SU-DHL-6 (cell line): ENCODE data around the gene LRTM1.

Source experiments
- H2AFZ ChIP-seq: fragments of 200-600 bp; sonication (generic); 2 replicates; pipeline ENCODE4 v1.6.1; 2014; ENCODE audit warnings: low read depth, mild to moderate bottlenecking, moderate library complexity, mixed read lengths, antibody characterized with exemption, low read length; ENCODE audit not compliant: severe bottlenecking
- H3F3A ChIP-seq: fragments of 200-600 bp; shearing (Covaris generic); 2 replicates; pipeline ENCODE4 v1.6.0; 2016; ENCODE audit warnings: antibody characterized with exemption, mild to moderate bottlenecking; ENCODE audit not compliant: insufficient read depth
- H3K27ac ChIP-seq: fragments of 200-600 bp; sonication (generic); 2 replicates; pipeline ENCODE4 v1.5.1; 2016; ENCODE audit warnings: low read depth, mild to moderate bottlenecking, low read length, moderate library complexity, mixed read lengths
- H3K27me3 ChIP-seq: fragments of 200-600 bp; sonication (generic), shearing (Covaris generic); 2 replicates; pipeline ENCODE4 v1.6.0; 2014; ENCODE audit warnings: mild to moderate bottlenecking, low read length
- H3K36me3 ChIP-seq: fragments of 200-600 bp; sonication (generic); 2 replicates; pipeline ENCODE4 v1.6.1; 2014; ENCODE audit warnings: mild to moderate bottlenecking, low read length, mixed read lengths
- H3K4me2 ChIP-seq: fragments of 300-600, 200-600 bp; shearing (Covaris generic), sonication (generic); 2 replicates; pipeline ENCODE4 v1.6.0; 2014; ENCODE audit warnings: low read length, low read depth, mild to moderate bottlenecking; ENCODE audit not compliant: poor library complexity, severe bottlenecking
- H3K4me3 ChIP-seq: fragments of 200-600 bp; sonication (generic); 2 replicates; pipeline ENCODE4 v1.5.1; 2014; ENCODE audit warnings: antibody characterized with exemption, low read length, mild to moderate bottlenecking, mixed read lengths; ENCODE audit not compliant: insufficient read depth, poor library complexity, severe bottlenecking
- H3K79me2 ChIP-seq: fragments of 200-600 bp; sonication (generic); 2 replicates; pipeline ENCODE4 v1.6.1; 2014; ENCODE audit warnings: mild to moderate bottlenecking, low read length, moderate library complexity; ENCODE audit not compliant: insufficient read depth
- H3K9ac ChIP-seq: fragments of 200-600 bp; sonication (generic); 2 replicates; pipeline ENCODE4 v1.7.0; 2014; ENCODE audit warnings: mild to moderate bottlenecking, low read length
- H3K9me2 ChIP-seq: fragments of 200-600 bp; sonication (generic); replicated peaks from 2 replicates; pipeline ENCODE4 v1.6.1; 2014; ENCODE audit warnings: low read length; ENCODE audit not compliant: insufficient read depth
- H3K9me3 ChIP-seq: fragments of 200-600 bp; sonication (generic); 2 replicates; pipeline ENCODE4 v1.6.1; 2014; ENCODE audit warnings: low read length, mixed read lengths; ENCODE audit not compliant: insufficient read depth
- H4K20me1 ChIP-seq: fragments of 200-600 bp; sonication (generic); 2 replicates; pipeline ENCODE4 v1.6.1; 2014; ENCODE audit warnings: low read depth, mild to moderate bottlenecking, antibody characterized with exemption, low read length, moderate library complexity, mixed read lengths
- EZH2phosphoT487 ChIP-seq: fragments of 200-600 bp; sonication (generic), shearing (Covaris generic); conservative IDR thresholded peaks from 2 replicates; pipeline ENCODE4 v1.6.1; 2018; ENCODE audit warnings: mild to moderate bottlenecking, antibody characterized with exemption, low read length, moderate library complexity, mixed read lengths
- TF ChIP-seq, protein P1 (sequence below): fragments of 200-600 bp; sonication (generic); IDR thresholded peaks from one replicate; pipeline ENCODE4 v1.5.1; 2017; ENCODE audit warnings: antibody characterized with exemption, mild to moderate bottlenecking, low read length, moderate library complexity; ENCODE audit not compliant: insufficient read depth, poor library complexity, severe bottlenecking

Gene LRTM1

DNA sequence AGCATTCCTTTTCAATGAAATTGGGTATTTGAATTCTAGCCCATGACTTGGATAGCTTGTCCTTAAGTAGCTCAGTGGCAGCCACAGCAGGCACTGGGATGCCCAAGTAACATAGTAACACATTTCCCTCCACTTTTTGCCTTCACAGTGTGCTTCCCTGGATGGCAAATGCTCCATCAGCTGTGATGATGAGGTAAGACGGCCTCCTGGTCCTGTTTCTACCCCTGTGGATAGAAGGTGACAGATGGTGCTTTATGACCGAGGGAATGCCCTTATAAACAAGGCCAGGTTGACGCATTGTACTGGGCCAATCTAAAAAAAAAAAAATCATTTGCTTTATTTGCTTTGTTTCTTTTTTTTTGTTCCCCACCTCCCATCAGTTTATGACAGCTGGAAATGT is 41.8 kb upstream of the LRTM1 start:
- Histone ChIP-seq H3K9me3 (no peaks in the 10 kb centered on the region), H3F3A (no peaks in the 10 kb centered on the region), H3K4me2 (no peak overlapping the region), H3K4me3 (no peak overlapping the region), H3K9ac (no peak overlapping the region), H3K27ac (no peak overlapping the region), H3K27me3 (no peaks in the 10 kb centered on the region; the same call in 1 of the 2 replicates), H4K20me1 (no peaks in the 10 kb centered on the region), H2AFZ (no peak overlapping the region), H3K36me3 (no peaks in the 10 kb centered on the region), H3K79me2 (no peaks in the 10 kb centered on the region), H3K9me2 (no peaks in the 10 kb centered on the region)
- TF ChIP-seq, protein P1, sequence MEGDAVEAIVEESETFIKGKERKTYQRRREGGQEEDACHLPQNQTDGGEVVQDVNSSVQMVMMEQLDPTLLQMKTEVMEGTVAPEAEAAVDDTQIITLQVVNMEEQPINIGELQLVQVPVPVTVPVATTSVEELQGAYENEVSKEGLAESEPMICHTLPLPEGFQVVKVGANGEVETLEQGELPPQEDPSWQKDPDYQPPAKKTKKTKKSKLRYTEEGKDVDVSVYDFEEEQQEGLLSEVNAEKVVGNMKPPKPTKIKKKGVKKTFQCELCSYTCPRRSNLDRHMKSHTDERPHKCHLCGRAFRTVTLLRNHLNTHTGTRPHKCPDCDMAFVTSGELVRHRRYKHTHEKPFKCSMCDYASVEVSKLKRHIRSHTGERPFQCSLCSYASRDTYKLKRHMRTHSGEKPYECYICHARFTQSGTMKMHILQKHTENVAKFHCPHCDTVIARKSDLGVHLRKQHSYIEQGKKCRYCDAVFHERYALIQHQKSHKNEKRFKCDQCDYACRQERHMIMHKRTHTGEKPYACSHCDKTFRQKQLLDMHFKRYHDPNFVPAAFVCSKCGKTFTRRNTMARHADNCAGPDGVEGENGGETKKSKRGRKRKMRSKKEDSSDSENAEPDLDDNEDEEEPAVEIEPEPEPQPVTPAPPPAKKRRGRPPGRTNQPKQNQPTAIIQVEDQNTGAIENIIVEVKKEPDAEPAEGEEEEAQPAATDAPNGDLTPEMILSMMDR: no peak
- TF ChIP-seq EZH2phosphoT487: no peak

DNA sequence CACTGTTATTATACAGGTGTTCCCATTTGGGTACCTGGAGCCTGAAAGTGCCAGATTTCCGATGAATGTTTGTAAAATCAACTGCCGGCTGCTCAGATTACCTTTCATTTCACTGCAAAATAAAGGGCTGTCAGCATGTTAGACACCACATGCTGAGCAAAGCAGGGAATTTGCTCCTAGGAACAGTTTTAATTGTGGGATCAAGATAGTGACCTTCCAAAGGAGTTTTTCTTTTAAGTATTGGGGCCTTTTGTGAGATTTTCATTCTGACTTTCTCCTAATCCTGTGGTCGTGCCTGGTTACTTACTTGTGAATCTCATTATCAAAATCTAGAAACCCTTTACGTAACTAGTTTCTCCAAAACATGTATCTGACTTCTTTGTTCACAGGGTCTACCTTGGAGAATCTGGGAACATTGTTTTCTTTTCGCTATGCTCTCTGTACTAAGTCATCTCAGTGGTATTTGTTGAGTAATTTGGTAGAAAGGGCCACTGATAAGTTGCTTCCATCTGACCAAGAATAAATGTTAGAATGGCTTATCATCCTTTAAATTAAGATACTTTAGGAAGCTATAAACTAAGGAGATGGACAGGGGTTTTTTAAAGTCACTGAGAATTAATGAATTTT is 40.8 kb upstream of the LRTM1 start:
- Histone ChIP-seq H3K36me3 (no peaks in the 10 kb centered on the region), H3K79me2 (no peaks in the 10 kb centered on the region), H3K27ac (no peak overlapping the region), H3K4me2 (no peak overlapping the region), H3K9me3 (no peaks in the 10 kb centered on the region), H4K20me1 (no peaks in the 10 kb centered on the region), H3K9ac (no peak overlapping the region), H2AFZ (no peak overlapping the region), H3K9me2 (no peaks in the 10 kb centered on the region), H3K27me3 (no peaks in the 10 kb centered on the region; the same call in 1 of the 2 replicates), H3F3A (no peaks in the 10 kb centered on the region), H3K4me3 (no peak overlapping the region)
- no peak for TF ChIP-seq EZH2phosphoT487

DNA sequence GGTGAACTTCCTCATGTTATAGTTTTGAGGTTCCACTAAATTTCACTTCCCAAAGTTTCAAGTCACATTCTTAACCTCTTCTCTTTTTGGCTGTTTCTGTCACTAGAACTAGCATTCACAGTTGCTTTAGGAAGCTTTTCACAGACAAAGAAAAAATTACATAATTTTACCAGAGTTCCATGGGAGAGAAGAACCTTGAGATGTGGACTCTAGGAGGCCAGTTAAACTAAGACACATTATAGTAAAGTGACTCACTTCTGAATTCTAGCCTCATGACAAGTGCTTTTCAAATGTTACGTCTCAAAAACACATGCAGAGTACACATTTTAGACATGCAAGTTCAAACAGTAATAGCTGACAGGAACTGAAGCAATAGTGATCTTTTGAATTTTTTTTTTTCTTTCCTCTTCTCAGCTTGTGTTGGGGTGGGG is 39.9 kb upstream of the LRTM1 start:
- Histone ChIP-seq H2AFZ (no peak overlapping the region), H3F3A (no peaks in the 10 kb centered on the region), H3K9me3 (no peaks in the 10 kb centered on the region), H3K9me2 (no peaks in the 10 kb centered on the region), H4K20me1 (no peaks in the 10 kb centered on the region), H3K4me2 (no peak overlapping the region), H3K9ac (no peak overlapping the region), H3K4me3 (no peak overlapping the region), H3K27ac (no peak overlapping the region), H3K27me3 (no peaks in the 10 kb centered on the region; the same call in 1 of the 2 replicates), H3K36me3 (no peaks in the 10 kb centered on the region), H3K79me2 (no peaks in the 10 kb centered on the region)
- no peak for TF ChIP-seq EZH2phosphoT487
- TF ChIP-seq, protein P1: no peak

DNA sequence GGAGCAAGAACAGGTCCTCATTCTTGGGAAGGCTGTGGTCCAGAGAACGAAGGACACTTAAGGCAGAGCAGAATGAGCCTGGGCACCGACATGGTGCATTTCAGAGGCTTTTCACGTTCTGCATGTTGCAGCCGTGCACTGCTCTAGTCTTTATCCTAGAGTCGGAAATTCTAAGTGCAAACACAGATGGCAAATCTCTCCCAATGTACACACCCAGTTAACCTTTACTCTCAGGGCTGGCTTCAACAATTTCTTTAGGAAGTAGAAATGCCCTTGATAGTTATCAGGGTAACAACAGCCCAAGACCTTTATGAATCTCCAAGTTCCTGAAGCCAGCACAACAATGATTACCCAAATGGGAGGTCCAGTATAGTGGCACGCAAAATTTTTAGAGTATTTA is 39.1 kb upstream of the LRTM1 start:
- H3K27ac ChIP-seq: no peak overlapping the region
- no peaks in the 10 kb centered on the region for H3K79me2 ChIP-seq
- no peaks in the 10 kb centered on the region for H4K20me1 ChIP-seq
- no peak overlapping the region for H3K9ac ChIP-seq
- H3K9me3 ChIP-seq: no peaks in the 10 kb centered on the region
- no peak overlapping the region for H3K4me3 ChIP-seq
- TF ChIP-seq EZH2phosphoT487: no peak
- TF ChIP-seq, protein P1: no peak
- H2AFZ ChIP-seq: no peak overlapping the region
- H3K27me3 ChIP-seq: no peaks in the 10 kb centered on the region; the same call in 1 of the 2 replicates
- no peaks in the 10 kb centered on the region for H3K9me2 ChIP-seq
- H3K36me3 ChIP-seq: no peaks in the 10 kb centered on the region
- H3K4me2 ChIP-seq: no peak overlapping the region
- H3F3A ChIP-seq: no peaks in the 10 kb centered on the region
